A172 (cell line): ENCODE data around the gene ATF1. TPM values are rescaled to one million over a fixed set of nuclear protein-coding genes. Genes with fewer than 3 reads are reported as not detected.
"Not testable (repeated sequence)": the region's sequence is repeated elsewhere in the genome, so short reads cannot be mapped to it uniquely, and the experiment has no call there.

Experiments used
- DNase-seq: peaks from one replicate; pipeline ENCODE4 v3.0.0-alpha.2; 2015; ENCODE audit warnings: low spot score
- total RNA-seq: library from RNA; depleted of rRNA; stranded (reverse); fragments of >200 nt; shearing (Covaris generic); gene quantifications from 2 replicates; pipeline ENCODE4 v1.2.3, GENCODE V29; 2014; rRNA removed

The ATF1 gene
- total RNA-seq, 1 experiment from 2014 or later = 24.8 TPM

- DNase-seq = no peak
Observed at GRCh38 chr12:50859621-50860310, 95.9 kb downstream of the ATF1 start.

GRCh38 chr12:50862316-50862715, 98.4 kb downstream of the ATF1 start:
- DNase-seq = peak; percentile 77

GRCh38 chr12:50865266-50865665, 101.4 kb downstream of the ATF1 start:
- no peak for DNase-seq

GRCh38 chr12:50868881-50869280, 105.0 kb downstream of the ATF1 start:
- not testable (repeated sequence) for DNase-seq

Other genes with a start within 250 kb of the ATF1 start
- not detected in 2 replicates for gene TMPRSS12, start 78.8 kb downstream of the ATF1 start, total RNA-seq
- gene HIGD1C, start 188.4 kb downstream of the ATF1 start, total RNA-seq = not detected in 2 replicates